Endothelial cell of umbilical vein (primary cell): ENCODE measurements around the gene RTEL1.

Experiments
- CTCF ChIP-seq, 2 donors: IDR thresholded peaks; 1 replicate in 1 of 2; 2 replicates in 1 of 2; pipeline ENCODE4 v1.5.1; 2011; ENCODE audit warnings: low read length in 2 of 2, mild to moderate bottlenecking in 2 of 2, moderate library complexity in 2 of 2, control low read depth in 1 of 2, inconsistent platforms in 1 of 2, low read depth in 1 of 2; ENCODE audit not compliant: insufficient read depth in 1 of 2; ENCODE audit errors: extremely low read depth in 1 of 2
- EZH2 ChIP-seq: IDR thresholded peaks from 2 replicates; pipeline ENCODE4 v1.6.1; 2012; ENCODE audit warnings: borderline replicate concordance, low read depth, mild to moderate bottlenecking, moderate library complexity, low read length, inconsistent platforms; ENCODE audit not compliant: severe bottlenecking
- FOS ChIP-seq: IDR thresholded peaks from 2 replicates; pipeline ENCODE4 v1.6.1; 2011; ENCODE audit warnings: mild to moderate bottlenecking, low read length, moderate library complexity, borderline replicate concordance; ENCODE audit not compliant: insufficient read depth
- JUN ChIP-seq: IDR thresholded peaks from 2 replicates; pipeline ENCODE4 v1.6.1; 2011; ENCODE audit warnings: borderline replicate concordance, low read depth; ENCODE audit not compliant: insufficient read length, insufficient read depth
- MAX ChIP-seq: IDR thresholded peaks from 2 replicates; pipeline ENCODE4 v1.6.1; 2011; ENCODE audit not compliant: insufficient read depth, insufficient read length
- MYC ChIP-seq: IDR thresholded peaks from one replicate; pipeline ENCODE4 v1.6.1; 2011; ENCODE audit warnings: mild to moderate bottlenecking, low read depth, low read length
- POLR2A ChIP-seq: IDR thresholded peaks from 2 replicates; pipeline ENCODE4 v1.6.1; 2012; ENCODE audit warnings: low read depth, mild to moderate bottlenecking, control low read depth, low read length
- POLR2AphosphoS5 ChIP-seq: IDR thresholded peaks from 2 replicates; pipeline ENCODE4 v1.6.1; 2012; ENCODE audit warnings: low read depth, mild to moderate bottlenecking, control low read depth, low read length, moderate library complexity; ENCODE audit not compliant: insufficient read depth

DNA sequence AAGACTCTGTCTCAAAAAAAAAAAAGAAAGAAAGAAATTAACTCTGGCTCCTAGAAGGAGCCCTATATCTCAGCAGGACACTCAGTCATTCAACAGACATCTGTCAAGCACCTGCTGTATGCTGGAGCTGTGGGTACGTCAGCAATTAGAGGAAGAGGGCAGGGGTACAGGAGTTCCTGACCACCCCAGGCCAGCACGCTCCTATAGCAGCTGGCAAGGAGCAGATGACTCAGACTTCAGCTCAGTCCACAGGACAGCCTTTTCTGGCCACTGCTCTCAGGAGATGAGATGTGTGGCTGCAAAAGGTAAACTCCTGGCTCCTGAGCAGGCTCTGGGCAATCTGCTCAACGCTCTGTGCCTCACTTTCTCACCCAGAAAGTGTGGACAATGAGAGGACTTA is 1.7 kb upstream of the RTEL1 start:
- TF ChIP-seq CTCF (IDR thresholded peaks at IDR 0.05; ENCODE audit: extremely low read depth in 1 of 2, insufficient read depth in 1 of 2, low read depth in 1 of 2, low read length in 2 of 2), result no peak
- no peak for TF ChIP-seq FOS
- TF ChIP-seq POLR2AphosphoS5, result no peak
- no peak for TF ChIP-seq EZH2
- no peak for TF ChIP-seq POLR2A
- TF ChIP-seq MAX, result no peak
- no peak for TF ChIP-seq MYC
- no peak for TF ChIP-seq JUN
